ENCODE measurements around the gene RAD9A. TPM values are rescaled to one million over a fixed set of nuclear protein-coding genes. Genes with fewer than 3 reads are reported as not detected.

RAD9A gene
- total and polyA plus RNA-seq, 9 of the 15 experiments (the other 6 are each of a cell fraction or from before 2014, with no cell fraction given) = 1.4 to 41.2 (median 16.1) TPM

GRCh38 chr11:67372993-67373647 is 18.7 kb upstream of the RAD9A start, which contains the start of gene CLCF1 (continued):
- TF ChIP-seq SMARCC2 (IDR thresholded peaks at IDR 0.05; ENCODE audit: low read depth) = no peak
- no peak for TF ChIP-seq RAD51 (IDR thresholded peaks at IDR 0.05; ENCODE audit: borderline replicate concordance, low read depth)
- TF ChIP-seq, protein P1, sequence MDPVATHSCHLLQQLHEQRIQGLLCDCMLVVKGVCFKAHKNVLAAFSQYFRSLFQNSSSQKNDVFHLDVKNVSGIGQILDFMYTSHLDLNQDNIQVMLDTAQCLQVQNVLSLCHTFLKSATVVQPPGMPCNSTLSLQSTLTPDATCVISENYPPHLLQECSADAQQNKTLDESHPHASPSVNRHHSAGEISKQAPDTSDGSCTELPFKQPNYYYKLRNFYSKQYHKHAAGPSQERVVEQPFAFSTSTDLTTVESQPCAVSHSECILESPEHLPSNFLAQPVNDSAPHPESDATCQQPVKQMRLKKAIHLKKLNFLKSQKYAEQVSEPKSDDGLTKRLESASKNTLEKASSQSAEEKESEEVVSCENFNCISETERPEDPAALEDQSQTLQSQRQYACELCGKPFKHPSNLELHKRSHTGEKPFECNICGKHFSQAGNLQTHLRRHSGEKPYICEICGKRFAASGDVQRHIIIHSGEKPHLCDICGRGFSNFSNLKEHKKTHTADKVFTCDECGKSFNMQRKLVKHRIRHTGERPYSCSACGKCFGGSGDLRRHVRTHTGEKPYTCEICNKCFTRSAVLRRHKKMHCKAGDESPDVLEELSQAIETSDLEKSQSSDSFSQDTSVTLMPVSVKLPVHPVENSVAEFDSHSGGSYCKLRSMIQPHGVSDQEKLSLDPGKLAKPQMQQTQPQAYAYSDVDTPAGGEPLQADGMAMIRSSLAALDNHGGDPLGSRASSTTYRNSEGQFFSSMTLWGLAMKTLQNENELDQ (CRISPR knock-in tag; IDR thresholded peaks at IDR 0.05; ENCODE audit: borderline replicate concordance) = no peak
- no peak for TF ChIP-seq MCM5 (IDR thresholded peaks at IDR 0.05; ENCODE audit: low read depth)
- TF ChIP-seq RBM34 (IDR thresholded peaks at IDR 0.05; ENCODE audit: borderline replicate concordance, insufficient read depth, low read length) = no peak
- TF ChIP-seq NFRKB (IDR thresholded peaks at IDR 0.05; ENCODE audit: low read depth) = no peak; the same call in 1 of the 2 replicates
- TF ChIP-seq GATAD2B (IDR thresholded peaks at IDR 0.05; ENCODE audit: borderline replicate concordance) = peak; percentile 15; the same call in 1 of the 2 replicates
- TF ChIP-seq ZNF76 (CRISPR knock-in tag; IDR thresholded peaks at IDR 0.05; ENCODE audit: borderline replicate concordance) = no peak
- TF ChIP-seq ZFX (CRISPR knock-in tag; IDR thresholded peaks at IDR 0.05) = peak; percentile 67
- TF ChIP-seq CREB1 (IDR thresholded peaks at IDR 0.05) = no peak
- TF ChIP-seq CREB1 (CRISPR knock-in tag; IDR thresholded peaks at IDR 0.05) = no peak
- peak; percentile 60 for TF ChIP-seq PCBP1 (IDR thresholded peaks at IDR 0.05; ENCODE audit: low read depth, low read length, poor library complexity, severe bottlenecking)
- TF ChIP-seq ZSCAN32 (CRISPR knock-in tag; IDR thresholded peaks at IDR 0.05) = no peak
- TF ChIP-seq PBX2 (CRISPR knock-in tag; IDR thresholded peaks at IDR 0.05; ENCODE audit: low read depth) = no peak
- no peak for TF ChIP-seq PBX2 (tag; conservative IDR thresholded peaks at IDR 0.05; ENCODE audit: low read depth)
- peak; percentile 81 for TF ChIP-seq RBFOX2 (IDR thresholded peaks at IDR 0.05; ENCODE audit: low read depth, low read length)
- TF ChIP-seq NRF1 (conservative IDR thresholded peaks at IDR 0.05 in 1 of 2, IDR thresholded peaks at IDR 0.05 in 1 of 2) = peak in 1 of 2 experiments; percentile 24; a peak in 2 of 4 replicates
- TF ChIP-seq POLR2H (tag; IDR thresholded peaks at IDR 0.05; ENCODE audit: low read depth) = no peak
- no peak for TF ChIP-seq ZFP1 (CRISPR knock-in tag; IDR thresholded peaks at IDR 0.05)
- TF ChIP-seq GATA2 (CRISPR knock-in tag; IDR thresholded peaks at IDR 0.05) = no peak
- TF ChIP-seq ZNF764 (CRISPR knock-in tag; IDR thresholded peaks at IDR 0.05; ENCODE audit: low read depth) = no peak
- TF ChIP-seq, protein P2, sequence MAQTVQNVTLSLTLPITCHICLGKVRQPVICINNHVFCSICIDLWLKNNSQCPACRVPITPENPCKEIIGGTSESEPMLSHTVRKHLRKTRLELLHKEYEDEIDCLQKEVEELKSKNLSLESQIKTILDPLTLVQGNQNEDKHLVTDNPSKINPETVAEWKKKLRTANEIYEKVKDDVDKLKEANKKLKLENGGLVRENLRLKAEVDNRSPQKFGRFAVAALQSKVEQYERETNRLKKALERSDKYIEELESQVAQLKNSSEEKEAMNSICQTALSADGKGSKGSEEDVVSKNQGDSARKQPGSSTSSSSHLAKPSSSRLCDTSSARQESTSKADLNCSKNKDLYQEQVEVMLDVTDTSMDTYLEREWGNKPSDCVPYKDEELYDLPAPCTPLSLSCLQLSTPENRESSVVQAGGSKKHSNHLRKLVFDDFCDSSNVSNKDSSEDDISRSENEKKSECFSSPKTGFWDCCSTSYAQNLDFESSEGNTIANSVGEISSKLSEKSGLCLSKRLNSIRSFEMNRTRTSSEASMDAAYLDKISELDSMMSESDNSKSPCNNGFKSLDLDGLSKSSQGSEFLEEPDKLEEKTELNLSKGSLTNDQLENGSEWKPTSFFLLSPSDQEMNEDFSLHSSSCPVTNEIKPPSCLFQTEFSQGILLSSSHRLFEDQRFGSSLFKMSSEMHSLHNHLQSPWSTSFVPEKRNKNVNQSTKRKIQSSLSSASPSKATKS (CRISPR knock-in tag; IDR thresholded peaks at IDR 0.05) = no peak
